GM10248 (cell line): ENCODE data around the gene DMRT1.

Experiments used
- CTCF ChIA-PET: fragments of 300-600 bp; sonication (Branson Sonifier 250); formaldehyde crosslinking; extraction: SDS; loops from one replicate; lab custom pipeline; 2021; ENCODE audit warnings: antibody characterized with exemption; lab: Yijun Ruan, JAX
- POLR2A ChIA-PET: fragments of 350-650 bp; sonication (Branson Sonifier 250); formaldehyde crosslinking; extraction: SDS; loops from one replicate; lab custom pipeline; 2020; ENCODE audit warnings: antibody characterized with exemption; lab: Yijun Ruan, JAX
- DNase-seq: peaks from one replicate; pipeline ENCODE4 v3.0.0; 2012; ENCODE audit errors: extremely low spot score
- CTCF ChIP-seq: IDR thresholded peaks from 2 replicates; pipeline ENCODE4 v1.5.1; 2012; ENCODE audit warnings: mild to moderate bottlenecking, low read depth; ENCODE audit errors: extremely low read depth, missing control alignments, control extremely low read depth

DMRT1 gene

DNA sequence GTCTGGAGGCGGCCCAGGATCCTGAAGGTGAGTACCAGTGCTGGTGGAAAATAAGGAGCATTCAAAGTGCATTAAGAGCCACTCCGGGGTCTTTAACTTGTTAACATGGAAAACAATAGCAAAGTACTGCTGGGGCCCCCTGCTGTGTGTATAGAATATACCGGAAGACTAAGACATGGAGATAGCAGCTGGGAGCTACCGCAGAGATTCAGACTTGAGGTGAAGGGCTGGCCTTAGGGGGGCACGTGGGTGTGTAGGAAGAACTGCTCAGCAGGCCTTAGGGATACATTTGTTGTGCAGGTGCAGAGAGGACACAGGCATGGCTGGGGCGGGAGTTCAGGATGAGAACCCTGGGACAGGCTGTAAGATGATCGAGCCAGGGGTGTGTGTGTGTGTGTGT lies 1.2 kb upstream of the DMRT1 start:
- DNase-seq: no peak
- ChIA-PET CTCF (no interaction called here), POLR2A (no interaction called here)
- no peak for TF ChIP-seq CTCF

DNA sequence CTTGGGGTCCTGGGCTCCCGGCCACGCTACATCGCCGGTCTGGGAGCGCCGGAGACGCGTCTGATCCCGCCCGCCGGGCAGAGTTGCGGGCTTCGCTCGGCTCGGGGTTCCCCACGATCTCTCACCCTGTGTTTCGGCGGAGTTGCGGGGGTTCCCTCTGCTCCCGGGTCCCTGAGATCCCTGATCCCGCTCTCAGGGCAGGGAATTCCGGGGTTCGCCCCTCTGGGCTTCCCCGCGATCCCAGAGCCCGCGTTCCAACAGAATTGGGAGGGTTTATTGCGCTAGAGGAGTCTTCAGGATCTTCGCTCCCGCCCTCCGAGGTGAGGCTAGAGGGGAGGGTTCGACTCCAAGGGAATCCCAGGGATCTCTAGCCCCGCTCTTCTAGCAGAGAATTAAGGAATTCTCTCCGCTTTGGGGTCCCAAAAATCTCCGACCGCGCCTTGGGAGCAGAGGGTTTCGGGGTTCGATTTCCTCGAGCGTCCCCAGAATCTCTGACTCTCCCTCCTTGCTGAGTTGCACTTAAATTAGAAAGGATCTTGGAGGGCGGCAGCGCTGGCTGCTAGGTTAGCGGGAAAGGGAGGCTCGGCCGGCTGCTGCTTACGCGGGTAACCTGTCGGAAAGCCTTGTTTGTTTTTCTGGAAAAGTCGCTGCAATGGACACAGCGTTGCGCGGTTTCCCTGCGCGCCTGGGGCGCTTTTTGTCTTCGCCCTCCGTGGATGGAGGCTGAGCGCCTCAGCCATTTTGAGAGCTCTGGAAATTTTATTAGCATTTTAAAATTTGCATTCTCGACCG lies 1.3 kb downstream of the DMRT1 start:
- CTCF ChIA-PET: no interaction called here
- POLR2A ChIA-PET: no interaction called here
- no peak for TF ChIP-seq CTCF
- no peak for DNase-seq

DNA sequence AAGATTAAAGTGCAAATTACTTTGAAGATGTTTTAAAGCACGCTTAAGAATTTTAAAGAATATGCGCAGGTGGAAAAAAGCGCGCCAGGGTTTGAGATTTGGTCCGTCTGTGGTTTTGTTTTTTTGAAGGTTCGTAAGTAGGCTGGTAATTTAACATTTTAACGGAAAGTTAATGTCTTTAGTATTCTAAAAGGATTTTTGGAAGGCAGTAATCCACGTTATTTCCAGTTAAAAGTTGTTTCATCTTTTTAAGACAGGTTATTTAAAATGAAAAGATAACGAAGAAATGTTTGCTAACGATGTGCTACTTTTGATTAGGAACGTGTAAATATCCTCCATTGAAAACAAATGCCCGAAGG lies 1.9 kb downstream of the DMRT1 start:
- TF ChIP-seq CTCF: no peak
- no peak for DNase-seq
- CTCF ChIA-PET: no interaction called here
- POLR2A ChIA-PET: no interaction called here

- POLR2A ChIA-PET: no interaction called here
- DNase-seq: no peak
- CTCF ChIA-PET: interaction anchor here (1.0 to 2.0 kb wide), 2 partner anchors 21 to 163 kb away, joined by 3 to 4 read pairs; no protein-coding TSS in a partner anchor
- no peak for TF ChIP-seq CTCF
These were observed 5.4 kb downstream of the DMRT1 start for GRCh38 chr9:846852-847251.

- TF ChIP-seq CTCF: no peak
- POLR2A ChIA-PET: interaction anchor here (0.7 kb wide), 1 partner anchor 141 kb away, joined by 3 read pairs; no protein-coding TSS in a partner anchor
- CTCF ChIA-PET: interaction anchor here (0.9 to 2.0 kb wide), 2 partner anchors 156 to 162 kb away, joined by 3 to 4 read pairs; no protein-coding TSS in a partner anchor
- DNase-seq: no peak
These were observed 6.0 kb downstream of the DMRT1 start for GRCh38 chr9:847505-847904.

DNA sequence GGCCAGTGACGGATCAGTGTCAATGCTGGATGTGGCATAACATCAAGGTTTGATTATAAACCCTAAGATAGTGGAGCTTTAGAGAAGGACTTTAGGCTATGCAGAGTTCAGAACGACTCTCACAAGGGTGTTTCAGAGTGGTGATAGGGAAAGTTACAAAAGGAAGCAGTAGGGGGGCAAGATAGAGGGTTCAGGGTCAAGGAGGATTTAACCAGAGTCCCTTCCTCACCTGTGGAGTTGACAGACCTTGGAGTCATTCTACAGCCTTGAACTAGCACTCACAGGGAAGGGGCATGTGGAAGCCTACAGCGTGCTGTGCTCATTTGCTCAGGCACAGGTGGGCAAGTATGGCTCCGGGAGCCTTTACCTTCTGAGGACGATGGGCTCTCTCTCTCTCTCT lies 7.9 kb downstream of the DMRT1 start:
- TF ChIP-seq CTCF: no peak
- DNase-seq: no peak
- ChIA-PET POLR2A (no interaction called here), CTCF (no interaction called here)

DNA sequence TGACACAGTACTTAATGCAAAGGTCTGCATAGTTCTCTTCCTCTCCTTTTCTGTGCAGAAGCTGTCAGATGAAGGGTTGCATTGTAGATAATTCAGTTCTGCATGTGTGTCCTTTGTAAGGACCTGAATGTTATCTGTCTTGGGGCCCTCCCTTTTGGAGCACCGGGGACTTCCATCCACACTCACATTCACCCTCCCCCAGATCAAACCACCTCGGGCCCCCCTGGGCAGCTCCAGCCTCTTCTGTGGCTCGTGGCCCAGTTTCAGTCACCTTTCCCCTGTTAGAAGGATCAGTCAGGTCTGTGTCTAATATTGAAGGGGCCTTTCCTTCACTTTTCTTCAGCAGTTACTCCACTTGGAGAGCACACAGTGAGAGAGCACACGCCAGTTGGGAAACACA lies 11.0 kb downstream of the DMRT1 start:
- ChIA-PET CTCF (interaction anchor here (1.0 kb wide), 1 partner anchor 88 kb away, joined by 3 read pairs; no protein-coding TSS in a partner anchor), POLR2A (no interaction called here)
- DNase-seq: no peak
- no peak for TF ChIP-seq CTCF
